ENCODE measurements around the gene PIGU. TPM values are rescaled to one million over a fixed set of nuclear protein-coding genes. Genes with fewer than 3 reads are reported as not detected.

The PIGU gene
- total and polyA plus RNA-seq, 9 of the 15 experiments (the other 6 are each of a cell fraction or from before 2014, with no cell fraction given): 6.5 to 100 (median 28.1) TPM

DNA sequence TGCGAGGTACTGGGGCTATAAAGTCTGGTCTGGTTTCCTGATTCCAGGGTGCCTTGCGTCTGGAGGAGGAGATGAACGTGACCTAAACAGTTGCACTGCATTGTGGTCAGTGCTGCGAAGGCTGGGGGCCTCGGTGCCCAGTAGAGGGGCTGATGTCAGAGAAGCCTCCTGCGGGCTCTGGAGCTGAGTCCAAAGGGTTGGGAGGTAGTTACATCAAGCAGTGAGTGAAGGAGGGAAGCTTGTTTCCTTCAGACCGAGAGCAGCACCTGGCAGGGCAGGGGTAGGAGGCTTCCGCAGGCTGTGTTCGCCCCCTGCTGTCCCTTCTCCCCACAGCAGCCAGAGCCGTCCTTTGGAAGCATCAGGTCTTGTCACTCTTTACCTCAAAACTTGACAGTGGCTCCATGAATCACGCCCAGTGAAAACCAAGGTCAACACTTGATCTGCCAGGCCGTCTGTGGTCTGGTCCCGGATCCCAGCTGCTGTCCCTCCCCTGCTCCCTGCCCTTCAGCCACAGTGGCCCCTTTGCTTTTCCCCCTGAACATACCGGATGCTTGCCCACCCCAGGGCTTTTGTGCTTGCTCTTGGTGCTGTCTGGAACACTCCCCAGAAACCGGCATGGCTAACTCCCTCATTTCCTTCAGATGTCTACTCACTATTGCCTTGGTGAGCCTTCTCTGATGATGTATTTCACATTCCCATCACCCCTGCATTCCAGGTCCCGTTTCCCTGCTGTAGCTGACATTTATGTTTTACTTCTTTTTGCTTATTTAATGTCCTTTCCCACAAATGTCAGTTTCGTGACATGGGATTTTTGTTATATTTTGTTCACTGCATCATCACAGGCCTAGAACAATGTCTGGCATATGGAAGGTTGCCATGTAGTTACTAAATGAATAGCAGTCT lies 153.7 kb downstream of the PIGU start (continued):
- TF ChIP-seq, protein P1, sequence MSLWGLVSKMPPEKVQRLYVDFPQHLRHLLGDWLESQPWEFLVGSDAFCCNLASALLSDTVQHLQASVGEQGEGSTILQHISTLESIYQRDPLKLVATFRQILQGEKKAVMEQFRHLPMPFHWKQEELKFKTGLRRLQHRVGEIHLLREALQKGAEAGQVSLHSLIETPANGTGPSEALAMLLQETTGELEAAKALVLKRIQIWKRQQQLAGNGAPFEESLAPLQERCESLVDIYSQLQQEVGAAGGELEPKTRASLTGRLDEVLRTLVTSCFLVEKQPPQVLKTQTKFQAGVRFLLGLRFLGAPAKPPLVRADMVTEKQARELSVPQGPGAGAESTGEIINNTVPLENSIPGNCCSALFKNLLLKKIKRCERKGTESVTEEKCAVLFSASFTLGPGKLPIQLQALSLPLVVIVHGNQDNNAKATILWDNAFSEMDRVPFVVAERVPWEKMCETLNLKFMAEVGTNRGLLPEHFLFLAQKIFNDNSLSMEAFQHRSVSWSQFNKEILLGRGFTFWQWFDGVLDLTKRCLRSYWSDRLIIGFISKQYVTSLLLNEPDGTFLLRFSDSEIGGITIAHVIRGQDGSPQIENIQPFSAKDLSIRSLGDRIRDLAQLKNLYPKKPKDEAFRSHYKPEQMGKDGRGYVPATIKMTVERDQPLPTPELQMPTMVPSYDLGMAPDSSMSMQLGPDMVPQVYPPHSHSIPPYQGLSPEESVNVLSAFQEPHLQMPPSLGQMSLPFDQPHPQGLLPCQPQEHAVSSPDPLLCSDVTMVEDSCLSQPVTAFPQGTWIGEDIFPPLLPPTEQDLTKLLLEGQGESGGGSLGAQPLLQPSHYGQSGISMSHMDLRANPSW (CRISPR knock-in tag; IDR thresholded peaks at IDR 0.05): no peak
- TF ChIP-seq RAD51 (IDR thresholded peaks at IDR 0.05; ENCODE audit: borderline replicate concordance, low read depth): no peak
- no peak for TF ChIP-seq HDAC3 (IDR thresholded peaks at IDR 0.05; ENCODE audit: borderline replicate concordance, partially characterized antibody)
- TF ChIP-seq HMG20B (CRISPR knock-in tag; IDR thresholded peaks at IDR 0.05): no peak
- no peak for TF ChIP-seq DMBX1 (CRISPR knock-in tag; IDR thresholded peaks at IDR 0.05; ENCODE audit: borderline replicate concordance)
- TF ChIP-seq, protein P2, sequence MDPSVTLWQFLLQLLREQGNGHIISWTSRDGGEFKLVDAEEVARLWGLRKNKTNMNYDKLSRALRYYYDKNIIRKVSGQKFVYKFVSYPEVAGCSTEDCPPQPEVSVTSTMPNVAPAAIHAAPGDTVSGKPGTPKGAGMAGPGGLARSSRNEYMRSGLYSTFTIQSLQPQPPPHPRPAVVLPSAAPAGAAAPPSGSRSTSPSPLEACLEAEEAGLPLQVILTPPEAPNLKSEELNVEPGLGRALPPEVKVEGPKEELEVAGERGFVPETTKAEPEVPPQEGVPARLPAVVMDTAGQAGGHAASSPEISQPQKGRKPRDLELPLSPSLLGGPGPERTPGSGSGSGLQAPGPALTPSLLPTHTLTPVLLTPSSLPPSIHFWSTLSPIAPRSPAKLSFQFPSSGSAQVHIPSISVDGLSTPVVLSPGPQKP (CRISPR knock-in tag; IDR thresholded peaks at IDR 0.05): no peak
- TF ChIP-seq NFIC (IDR thresholded peaks at IDR 0.05): no peak
- TF ChIP-seq, protein P3, sequence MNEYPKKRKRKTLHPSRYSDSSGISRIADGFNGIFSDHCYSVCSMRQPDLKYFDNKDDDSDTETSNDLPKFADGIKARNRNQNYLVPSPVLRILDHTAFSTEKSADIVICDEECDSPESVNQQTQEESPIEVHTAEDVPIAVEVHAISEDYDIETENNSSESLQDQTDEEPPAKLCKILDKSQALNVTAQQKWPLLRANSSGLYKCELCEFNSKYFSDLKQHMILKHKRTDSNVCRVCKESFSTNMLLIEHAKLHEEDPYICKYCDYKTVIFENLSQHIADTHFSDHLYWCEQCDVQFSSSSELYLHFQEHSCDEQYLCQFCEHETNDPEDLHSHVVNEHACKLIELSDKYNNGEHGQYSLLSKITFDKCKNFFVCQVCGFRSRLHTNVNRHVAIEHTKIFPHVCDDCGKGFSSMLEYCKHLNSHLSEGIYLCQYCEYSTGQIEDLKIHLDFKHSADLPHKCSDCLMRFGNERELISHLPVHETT (CRISPR knock-in tag; conservative IDR thresholded peaks at IDR 0.05 in 1 of 2, IDR thresholded peaks at IDR 0.05 in 1 of 2): no peak
- TF ChIP-seq, protein P4, sequence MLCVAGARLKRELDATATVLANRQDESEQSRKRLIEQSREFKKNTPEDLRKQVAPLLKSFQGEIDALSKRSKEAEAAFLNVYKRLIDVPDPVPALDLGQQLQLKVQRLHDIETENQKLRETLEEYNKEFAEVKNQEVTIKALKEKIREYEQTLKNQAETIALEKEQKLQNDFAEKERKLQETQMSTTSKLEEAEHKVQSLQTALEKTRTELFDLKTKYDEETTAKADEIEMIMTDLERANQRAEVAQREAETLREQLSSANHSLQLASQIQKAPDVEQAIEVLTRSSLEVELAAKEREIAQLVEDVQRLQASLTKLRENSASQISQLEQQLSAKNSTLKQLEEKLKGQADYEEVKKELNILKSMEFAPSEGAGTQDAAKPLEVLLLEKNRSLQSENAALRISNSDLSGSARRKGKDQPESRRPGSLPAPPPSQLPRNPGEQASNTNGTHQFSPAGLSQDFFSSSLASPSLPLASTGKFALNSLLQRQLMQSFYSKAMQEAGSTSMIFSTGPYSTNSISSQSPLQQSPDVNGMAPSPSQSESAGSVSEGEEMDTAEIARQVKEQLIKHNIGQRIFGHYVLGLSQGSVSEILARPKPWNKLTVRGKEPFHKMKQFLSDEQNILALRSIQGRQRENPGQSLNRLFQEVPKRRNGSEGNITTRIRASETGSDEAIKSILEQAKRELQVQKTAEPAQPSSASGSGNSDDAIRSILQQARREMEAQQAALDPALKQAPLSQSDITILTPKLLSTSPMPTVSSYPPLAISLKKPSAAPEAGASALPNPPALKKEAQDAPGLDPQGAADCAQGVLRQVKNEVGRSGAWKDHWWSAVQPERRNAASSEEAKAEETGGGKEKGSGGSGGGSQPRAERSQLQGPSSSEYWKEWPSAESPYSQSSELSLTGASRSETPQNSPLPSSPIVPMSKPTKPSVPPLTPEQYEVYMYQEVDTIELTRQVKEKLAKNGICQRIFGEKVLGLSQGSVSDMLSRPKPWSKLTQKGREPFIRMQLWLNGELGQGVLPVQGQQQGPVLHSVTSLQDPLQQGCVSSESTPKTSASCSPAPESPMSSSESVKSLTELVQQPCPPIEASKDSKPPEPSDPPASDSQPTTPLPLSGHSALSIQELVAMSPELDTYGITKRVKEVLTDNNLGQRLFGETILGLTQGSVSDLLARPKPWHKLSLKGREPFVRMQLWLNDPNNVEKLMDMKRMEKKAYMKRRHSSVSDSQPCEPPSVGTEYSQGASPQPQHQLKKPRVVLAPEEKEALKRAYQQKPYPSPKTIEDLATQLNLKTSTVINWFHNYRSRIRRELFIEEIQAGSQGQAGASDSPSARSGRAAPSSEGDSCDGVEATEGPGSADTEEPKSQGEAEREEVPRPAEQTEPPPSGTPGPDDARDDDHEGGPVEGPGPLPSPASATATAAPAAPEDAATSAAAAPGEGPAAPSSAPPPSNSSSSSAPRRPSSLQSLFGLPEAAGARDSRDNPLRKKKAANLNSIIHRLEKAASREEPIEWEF (CRISPR knock-in tag; IDR thresholded peaks at IDR 0.05): no peak
- no peak for TF ChIP-seq ZNF785 (CRISPR knock-in tag; IDR thresholded peaks at IDR 0.05)
- TF ChIP-seq KHSRP (IDR thresholded peaks at IDR 0.05): no peak

Data from K562 (cell line).